K562 (cell line): ENCODE data around the gene NOS2. TPM values are rescaled to one million over a fixed set of nuclear protein-coding genes. Genes with fewer than 3 reads are reported as not detected.

Experiments used
- ETV1 ChIP-seq: fragments of 450-650 bp; conservative IDR thresholded peaks from 2 replicates; pipeline ENCODE4 v1.6.1; 2016; ENCODE audit warnings: missing genetic modification characterization, control low read depth, low read depth, missing compliant biosample characterization
- LARP7 ChIP-seq: fragments of 450-650 bp; IDR thresholded peaks from 2 replicates; pipeline ENCODE4 v1.6.1; 2016
- SMARCC2 ChIP-seq: fragments of 450-650 bp; IDR thresholded peaks from 2 replicates; pipeline ENCODE4 v1.6.1; 2017; ENCODE audit warnings: antibody characterized with exemption, moderate library complexity, mild to moderate bottlenecking, low read depth
- ZBTB40 ChIP-seq, 2 experiments: fragments of 450-650 bp in 1 of 2; sonication (generic) in 1 of 2; formaldehyde crosslinking in 1 of 2; IDR thresholded peaks; 2 replicates each; pipeline versions ENCODE4 v1.7.1 to v1.9.0; 2016 to 2022; ENCODE audit warnings: inconsistent platforms in 1 of 2, mild to moderate bottlenecking in 1 of 2, missing genetic modification reagents in 1 of 2
- ZFP36 ChIP-seq: fragments of 150-350 bp; IDR thresholded peaks from 2 replicates; pipeline ENCODE4 v1.6.1; 2018; ENCODE audit warnings: low read length, low read depth; ENCODE audit not compliant: partially characterized antibody
- ZNF407 ChIP-seq: fragments of 450-650 bp; IDR thresholded peaks from 2 replicates; pipeline ENCODE4 v1.6.1; 2016; ENCODE audit warnings: low read depth
- polyA plus RNA-seq, 8 experiments: library from polyadenylated mRNA; depleted of rRNA in 4 of 8; stranded (reverse) in 5 of 8; unstranded in 3 of 8; fragments of >200 nt; fragmentation: Nextera tagmentation in 2 of 8; fragmentation: Illumina TruSeq in 1 of 8; extraction: Ambion mirVana in 2 of 8; extraction: Trizol in 1 of 8; gene quantifications; 2 replicates each; pipeline versions ENCODE4 v1.2.1 to v1.2.3, GENCODE V29; 2011 to 2014; ENCODE audit warnings: inconsistent platforms in 1 of 8, missing spikeins in 1 of 8
- total RNA-seq, 7 experiments: library from RNA; depleted of rRNA in 6 of 7; stranded (reverse); fragments of >200 nt in 6 of 7; fragmentation: Illumina TruSeq in 2 of 7; extraction: Trizol in 2 of 7; gene quantifications; 2 replicates each; pipeline versions ENCODE4 v1.2.1 to v1.2.3, GENCODE V29; 2011 to 2021; ENCODE audit warnings: low replicate concordance in 1 of 7

The NOS2 gene
- total and polyA plus RNA-seq, 9 of the 15 experiments (the other 6 are each of a cell fraction or from before 2014, with no cell fraction given): not detected

DNA sequence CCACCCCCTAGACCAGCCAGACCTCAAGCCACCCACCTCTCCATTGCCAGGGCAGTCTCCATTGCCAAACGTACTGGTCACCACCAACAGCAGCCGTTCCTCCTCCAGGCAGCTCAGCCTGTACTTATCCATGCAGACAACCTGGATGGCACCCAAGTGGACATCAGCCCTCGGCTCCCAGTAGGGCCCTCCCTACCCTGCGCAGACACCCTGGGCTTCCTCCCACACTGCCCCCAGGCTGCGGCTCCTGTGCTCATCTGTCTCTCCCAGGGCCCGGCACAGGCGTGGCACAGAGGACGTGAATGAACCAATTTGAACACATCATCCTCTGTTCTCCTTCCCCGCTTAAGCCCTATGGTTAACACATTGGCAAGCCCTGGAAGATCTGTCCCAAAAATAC is 29.5 kb downstream of the NOS2 start (continued):
- TF ChIP-seq ZNF407: no peak
- no peak for TF ChIP-seq ZBTB40 (IDR thresholded peaks at IDR 0.05)
- TF ChIP-seq ZBTB40 (CRISPR knock-in tag; IDR thresholded peaks at IDR 0.05): no peak
- TF ChIP-seq SMARCC2: no peak
- TF ChIP-seq ETV1 (tag): no peak
- no peak for TF ChIP-seq ZFP36
- no peak for TF ChIP-seq LARP7
